ENCODE results near the gene DSPP. TPM values are rescaled to one million over a fixed set of nuclear protein-coding genes. Genes with fewer than 3 reads are reported as not detected.

The DSPP gene
- total RNA-seq, 4 donors from 2014 or later, result not detected

DNA sequence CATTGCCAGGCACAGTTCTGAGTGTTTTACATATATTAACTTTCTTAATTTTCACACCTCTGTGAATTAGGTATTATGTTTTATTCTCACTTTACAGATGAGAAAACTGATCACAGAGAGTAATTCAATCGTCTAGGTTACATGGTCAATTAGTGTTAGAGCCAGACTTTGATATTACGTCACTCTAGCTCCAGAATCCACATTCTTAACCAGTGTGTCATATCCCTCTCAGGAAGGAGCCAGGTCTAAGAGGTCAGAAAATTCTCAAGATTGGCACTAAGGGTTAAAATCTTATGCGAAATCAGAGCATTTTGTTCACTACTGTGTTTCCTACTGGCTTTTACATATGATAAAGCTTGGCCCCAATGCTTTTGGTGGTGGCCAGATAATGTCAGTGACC is 49.2 kb downstream of the DSPP start:
- TF ChIP-seq, protein P1, sequence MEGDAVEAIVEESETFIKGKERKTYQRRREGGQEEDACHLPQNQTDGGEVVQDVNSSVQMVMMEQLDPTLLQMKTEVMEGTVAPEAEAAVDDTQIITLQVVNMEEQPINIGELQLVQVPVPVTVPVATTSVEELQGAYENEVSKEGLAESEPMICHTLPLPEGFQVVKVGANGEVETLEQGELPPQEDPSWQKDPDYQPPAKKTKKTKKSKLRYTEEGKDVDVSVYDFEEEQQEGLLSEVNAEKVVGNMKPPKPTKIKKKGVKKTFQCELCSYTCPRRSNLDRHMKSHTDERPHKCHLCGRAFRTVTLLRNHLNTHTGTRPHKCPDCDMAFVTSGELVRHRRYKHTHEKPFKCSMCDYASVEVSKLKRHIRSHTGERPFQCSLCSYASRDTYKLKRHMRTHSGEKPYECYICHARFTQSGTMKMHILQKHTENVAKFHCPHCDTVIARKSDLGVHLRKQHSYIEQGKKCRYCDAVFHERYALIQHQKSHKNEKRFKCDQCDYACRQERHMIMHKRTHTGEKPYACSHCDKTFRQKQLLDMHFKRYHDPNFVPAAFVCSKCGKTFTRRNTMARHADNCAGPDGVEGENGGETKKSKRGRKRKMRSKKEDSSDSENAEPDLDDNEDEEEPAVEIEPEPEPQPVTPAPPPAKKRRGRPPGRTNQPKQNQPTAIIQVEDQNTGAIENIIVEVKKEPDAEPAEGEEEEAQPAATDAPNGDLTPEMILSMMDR (IDR thresholded peaks at IDR 0.05), result no peak
- no peak for TF ChIP-seq POLR2A (IDR thresholded peaks at IDR 0.05)
- no peak overlapping the region for H3K4me3 ChIP-seq
- H3K27ac ChIP-seq, result no peak overlapping the region
- H3K27me3 ChIP-seq, result no peaks in the 10 kb centered on the region
- DNase-seq, result no peak
- no peaks in the 10 kb centered on the region for H3K4me1 ChIP-seq
- intact Hi-C loops (cut with DNase I; ENCODE audit: low total_unique reads), result no loop called here
- H3K9me3 ChIP-seq, result no peaks in the 10 kb centered on the region
- H3K36me3 ChIP-seq, result no peaks in the 10 kb centered on the region

DNA sequence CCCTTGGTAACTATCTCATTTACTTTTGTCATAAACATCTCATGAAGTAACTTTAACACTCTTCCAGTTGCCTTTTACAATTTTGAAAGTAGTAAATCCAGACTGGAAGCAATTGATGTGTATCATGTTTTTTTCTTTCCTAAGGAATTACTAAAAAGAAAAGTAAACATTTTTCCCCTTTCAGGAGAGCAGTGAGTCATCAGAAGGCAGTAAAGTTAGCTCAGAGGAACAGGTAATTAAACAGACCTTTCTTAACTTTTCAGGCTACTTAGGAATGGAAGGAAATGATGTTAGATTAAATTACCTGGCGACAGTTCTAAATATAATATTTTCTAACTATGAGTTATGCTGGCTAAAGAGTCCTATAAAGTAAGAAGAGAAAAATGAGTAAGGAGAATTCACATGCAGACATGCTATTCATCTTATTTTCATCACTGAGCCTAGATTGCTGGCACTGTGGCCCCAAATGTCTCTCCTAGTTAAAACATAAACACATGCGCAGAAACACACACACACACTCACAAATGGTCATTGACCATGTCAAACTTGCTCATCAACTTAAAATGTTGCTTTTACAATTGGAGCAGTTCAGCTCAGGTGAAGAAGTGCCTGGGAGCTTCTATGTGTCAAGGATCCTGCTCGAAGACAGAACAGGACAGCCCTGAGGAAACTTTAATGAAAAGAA is 51.1 kb downstream of the DSPP start:
- H3K27ac ChIP-seq, result peak overlapping the region; percentile 56
- H3K27me3 ChIP-seq, result no peaks in the 10 kb centered on the region
- H3K4me1 ChIP-seq, result no peaks in the 10 kb centered on the region
- no peaks in the 10 kb centered on the region for H3K9me3 ChIP-seq
- intact Hi-C loops (cut with DNase I; ENCODE audit: low total_unique reads), result no loop called here
- no peak overlapping the region for H3K4me3 ChIP-seq
- no peak for DNase-seq
- no peaks in the 10 kb centered on the region for H3K36me3 ChIP-seq
- TF ChIP-seq, protein P1 (IDR thresholded peaks at IDR 0.05), result no peak
- no peak for TF ChIP-seq POLR2A (IDR thresholded peaks at IDR 0.05)

DNA sequence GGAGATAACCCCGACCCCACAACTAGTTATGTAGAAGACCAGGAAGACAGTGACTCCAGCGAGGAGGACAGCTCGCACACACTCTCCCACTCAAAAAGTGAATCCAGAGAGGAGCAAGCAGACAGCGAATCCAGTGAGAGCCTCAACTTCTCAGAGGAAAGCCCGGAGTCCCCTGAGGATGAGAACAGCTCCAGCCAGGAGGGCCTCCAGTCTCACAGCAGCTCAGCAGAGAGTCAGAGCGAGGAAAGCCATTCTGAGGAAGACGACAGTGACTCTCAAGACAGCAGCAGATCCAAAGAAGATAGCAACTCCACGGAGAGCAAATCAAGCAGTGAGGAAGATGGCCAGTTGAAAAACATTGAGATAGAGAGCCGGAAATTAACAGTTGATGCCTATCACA is 54.5 kb downstream of the DSPP start:
- Histone ChIP-seq H3K4me3 (no peak overlapping the region), H3K36me3 (no peaks in the 10 kb centered on the region), H3K27me3 (no peaks in the 10 kb centered on the region), H3K9me3 (no peaks in the 10 kb centered on the region), H3K27ac (no peak overlapping the region), H3K4me1 (no peaks in the 10 kb centered on the region)
- DNase-seq, result no peak
- intact Hi-C loops (cut with DNase I; ENCODE audit: low total_unique reads), result no loop called here
- TF ChIP-seq POLR2A (IDR thresholded peaks at IDR 0.05), result no peak
- TF ChIP-seq, protein P1 (IDR thresholded peaks at IDR 0.05), result no peak

Other genes starting within 250 kb of the DSPP start
- 100 to 1,000 TPM in 2 of 4 donors, 10 to 100 TPM in 2; 62.0 to 142 (median 105) TPM for gene HSD17B11, start 217.3 kb upstream of the DSPP start, total RNA-seq
- gene NUDT9, start 186.0 kb upstream of the DSPP start, total RNA-seq, result 10 to 100 TPM; 23.1 to 40.9 (median 39.0) TPM
- 1,000 to 10,000 TPM; 1,025 to 1,777 (median 1,327) TPM for gene SPARCL1, start 79.2 kb upstream of the DSPP start, total RNA-seq
- gene DMP1, start 41.8 kb downstream of the DSPP start, total RNA-seq, result not detected
- not detected for gene IBSP, start 191.0 kb downstream of the DSPP start, total RNA-seq
- gene MEPE, start 224.4 kb downstream of the DSPP start, total RNA-seq, result not detected